Gastrocnemius medialis (tissue), 4 donors: ENCODE data around the gene FRMPD4. TPM values are rescaled to one million over a fixed set of nuclear protein-coding genes. Genes with fewer than 3 reads are reported as not detected.

ENCODE experiments used
- ATAC-seq, 2 donors: fragments of 150-250 bp; one replicate each; pipeline ENCODE4 v1.9.1; 2016
- DNase-seq, 2 donors: peaks; one replicate each; pipeline ENCODE4 v3.0.0-alpha.2; 2019
- H3K27ac ChIP-seq, 4 donors: fragments of 200-600 bp; sonication (generic); 1 replicate in 1 of 4; 2 replicates in 3 of 4; pipeline ENCODE4 v1.5.1; 2016 to 2018; ENCODE audit warnings: mild to moderate bottlenecking in 2 of 4, moderate library complexity in 1 of 4
- H3K27me3 ChIP-seq, 3 donors: fragments of 200-600 bp; sonication (generic) in 2 of 3; 1 replicate in 1 of 3; 2 replicates in 2 of 3; pipeline versions ENCODE4 v1.5.1 to v1.6.0; 2016 to 2019; ENCODE audit warnings: mild to moderate bottlenecking in 1 of 3, moderate library complexity in 1 of 3
- H3K36me3 ChIP-seq, 2 donors: fragments of 200-600 bp; sonication (generic) in 1 of 2; one replicate each; pipeline ENCODE4 v1.5.1; 2017 to 2018
- H3K4me1 ChIP-seq, 2 donors: fragments of 200-600 bp; sonication (generic) in 1 of 2; one replicate each; pipeline ENCODE4 v1.5.1; 2016 to 2017; ENCODE audit warnings: mild to moderate bottlenecking in 2 of 2
- H3K4me3 ChIP-seq, 4 donors: fragments of 200-600 bp; sonication (generic) in 3 of 4; 1 replicate in 1 of 4; 2 replicates in 3 of 4; pipeline ENCODE4 v1.5.1; 2016 to 2019; ENCODE audit warnings: mild to moderate bottlenecking in 2 of 4
- H3K9me3 ChIP-seq, 3 donors: fragments of 200-600 bp; sonication (generic) in 2 of 3; 1 replicate in 1 of 3; 2 replicates in 2 of 3; pipeline ENCODE4 v1.5.1; 2016 to 2019
- POLR2A ChIP-seq, 2 donors: fragments of 450-650 bp; IDR thresholded peaks; one replicate each; pipeline ENCODE4 v1.6.1; 2017; ENCODE audit warnings: antibody characterized with exemption in 2 of 2, mild to moderate bottlenecking in 2 of 2, moderate library complexity in 2 of 2
- in situ Hi-C, 4 donors: fragments of 200-750 bp; cut with MboI; loops; one replicate each; pipeline versions ENCODE4 v1.15.0 to v1.8.0; 2017; ENCODE audit warnings: low sequenced_read_pairs in 4 of 4
- intact Hi-C: fragments of 100-400 bp; cut with DNase I; formaldehyde crosslinking; loops from one replicate; pipeline ENCODE4 v1.15.1; 2023; ENCODE audit warnings: low total_unique reads
- total RNA-seq, 4 donors: library from RNA; depleted of rRNA; stranded (reverse); fragments of >200 nt; gene quantifications; one replicate each; pipeline versions ENCODE4 v1.1.0 to v1.2.3, GENCODE V29; 2016
- TF ChIP-seq, protein P1 (sequence below), 5 experiments: fragments of 450-650 bp in 3 of 5; fragments of 200-600 bp in 2 of 5; sonication (generic) in 2 of 5; IDR thresholded peaks in 4 of 5; conservative IDR thresholded peaks in 1 of 5; 1 replicate in 4 of 5; 2 replicates in 1 of 5; pipeline ENCODE4 v1.5.1; 2016 to 2019; ENCODE audit warnings: antibody characterized with exemption in 5 of 5, mild to moderate bottlenecking in 3 of 5, moderate library complexity in 3 of 5

Gene FRMPD4
- total RNA-seq, 4 donors from 2014 or later: 0.02 TPM; not detected in 3

DNA sequence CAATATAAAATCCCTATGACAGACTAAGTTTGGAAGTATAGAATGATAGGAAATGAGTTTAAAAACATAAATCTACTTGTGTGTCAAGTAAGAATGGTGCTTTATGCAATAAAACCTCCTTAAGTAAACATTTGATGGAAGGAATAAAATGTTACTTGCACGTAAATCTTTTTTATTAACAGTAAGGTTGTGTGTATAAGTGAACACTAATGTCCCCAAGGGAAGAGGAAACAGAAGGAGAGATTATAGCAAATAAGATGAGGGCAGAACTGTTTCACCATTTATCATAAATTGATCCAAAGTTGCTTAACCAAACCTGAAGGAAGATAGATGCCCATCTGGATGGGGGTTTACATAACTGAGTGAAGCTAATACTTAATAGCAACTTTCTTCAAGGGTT, 86.8 kb downstream of the FRMPD4 start:
- DNase-seq: no peak
- H3K4me1 ChIP-seq: no peaks in the 10 kb centered on the region
- no peak for ATAC-seq
- no peak for TF ChIP-seq POLR2A (IDR thresholded peaks at IDR 0.05)
- TF ChIP-seq, protein P1, sequence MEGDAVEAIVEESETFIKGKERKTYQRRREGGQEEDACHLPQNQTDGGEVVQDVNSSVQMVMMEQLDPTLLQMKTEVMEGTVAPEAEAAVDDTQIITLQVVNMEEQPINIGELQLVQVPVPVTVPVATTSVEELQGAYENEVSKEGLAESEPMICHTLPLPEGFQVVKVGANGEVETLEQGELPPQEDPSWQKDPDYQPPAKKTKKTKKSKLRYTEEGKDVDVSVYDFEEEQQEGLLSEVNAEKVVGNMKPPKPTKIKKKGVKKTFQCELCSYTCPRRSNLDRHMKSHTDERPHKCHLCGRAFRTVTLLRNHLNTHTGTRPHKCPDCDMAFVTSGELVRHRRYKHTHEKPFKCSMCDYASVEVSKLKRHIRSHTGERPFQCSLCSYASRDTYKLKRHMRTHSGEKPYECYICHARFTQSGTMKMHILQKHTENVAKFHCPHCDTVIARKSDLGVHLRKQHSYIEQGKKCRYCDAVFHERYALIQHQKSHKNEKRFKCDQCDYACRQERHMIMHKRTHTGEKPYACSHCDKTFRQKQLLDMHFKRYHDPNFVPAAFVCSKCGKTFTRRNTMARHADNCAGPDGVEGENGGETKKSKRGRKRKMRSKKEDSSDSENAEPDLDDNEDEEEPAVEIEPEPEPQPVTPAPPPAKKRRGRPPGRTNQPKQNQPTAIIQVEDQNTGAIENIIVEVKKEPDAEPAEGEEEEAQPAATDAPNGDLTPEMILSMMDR (IDR thresholded peaks at IDR 0.05 in 4 of 5, conservative IDR thresholded peaks at IDR 0.05 in 1 of 5): no peak
- intact Hi-C loops (no loop called here), in situ Hi-C loops (no loop called here)
- no peak overlapping the region for H3K4me3 ChIP-seq
- no peaks in the 10 kb centered on the region for H3K9me3 ChIP-seq
- no peak overlapping the region for H3K27ac ChIP-seq
- H3K27me3 ChIP-seq: no peaks in the 10 kb centered on the region
- H3K36me3 ChIP-seq: no peaks in the 10 kb centered on the region

DNA sequence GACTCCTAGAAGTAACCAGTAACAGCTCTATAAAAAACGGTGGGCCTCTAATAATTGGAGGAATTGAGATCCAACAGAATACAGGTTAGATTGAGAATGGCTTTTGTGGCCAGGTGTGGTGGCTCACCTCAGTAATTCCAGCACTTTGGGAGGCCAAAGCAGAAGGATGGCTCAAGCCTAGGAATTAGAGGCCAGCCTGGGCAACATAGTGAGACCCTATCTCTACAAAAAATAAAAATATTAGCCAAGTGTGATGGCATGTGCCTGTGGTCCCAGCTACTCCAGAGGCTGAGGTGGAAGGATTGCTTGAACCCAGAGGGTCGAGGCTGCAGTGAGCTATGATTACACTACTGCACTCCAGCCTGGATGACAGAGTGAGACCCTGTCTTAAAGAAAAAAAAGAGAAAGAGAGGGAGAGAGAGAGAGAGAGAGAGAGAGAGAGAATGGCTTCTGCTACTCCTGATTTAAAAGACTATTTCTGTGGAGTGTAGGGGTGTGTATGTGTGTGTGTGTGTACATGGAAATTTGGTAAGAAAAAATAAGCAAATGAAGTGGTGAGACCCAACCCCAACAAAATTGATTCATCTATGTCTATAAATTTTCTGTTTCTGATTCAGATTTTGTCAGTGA, 89.3 kb downstream of the FRMPD4 start:
- Histone ChIP-seq H3K27me3 (no peaks in the 10 kb centered on the region), H3K27ac (no peak overlapping the region), H3K4me3 (no peak overlapping the region), H3K36me3 (no peaks in the 10 kb centered on the region), H3K9me3 (no peaks in the 10 kb centered on the region), H3K4me1 (no peaks in the 10 kb centered on the region)
- intact Hi-C loops (no loop called here), in situ Hi-C loops (no loop called here)
- ATAC-seq (no peak), DNase-seq (no peak)
- no peak for TF ChIP-seq POLR2A (IDR thresholded peaks at IDR 0.05)
- TF ChIP-seq, protein P1 (IDR thresholded peaks at IDR 0.05 in 4 of 5, conservative IDR thresholded peaks at IDR 0.05 in 1 of 5): no peak

DNA sequence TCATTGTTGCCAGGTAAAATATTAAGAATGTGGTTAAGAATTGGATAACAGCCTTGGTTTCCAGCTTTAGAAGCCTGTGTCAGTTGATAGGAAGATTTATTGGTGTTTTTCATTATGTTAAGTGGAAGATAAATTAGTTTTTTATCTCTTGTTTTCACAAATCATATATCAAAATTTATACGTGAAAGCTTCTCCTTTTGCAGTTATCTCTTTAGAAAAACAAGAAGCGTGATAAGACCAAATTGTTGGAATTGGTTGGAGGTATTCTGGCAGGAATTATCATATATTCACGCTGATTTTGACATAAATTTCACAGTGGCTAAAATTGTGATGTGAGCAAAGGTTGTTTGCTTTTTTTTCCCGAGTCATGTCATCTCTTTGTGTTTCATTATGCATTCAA, 90.6 kb downstream of the FRMPD4 start:
- intact Hi-C loops: no loop called here
- H3K27ac ChIP-seq: no peak overlapping the region
- no peak for ATAC-seq
- H3K36me3 ChIP-seq: no peaks in the 10 kb centered on the region
- DNase-seq: no peak
- in situ Hi-C loops: no loop called here
- H3K27me3 ChIP-seq: no peaks in the 10 kb centered on the region
- no peaks in the 10 kb centered on the region for H3K4me1 ChIP-seq
- TF ChIP-seq POLR2A (IDR thresholded peaks at IDR 0.05): no peak
- TF ChIP-seq, protein P1 (IDR thresholded peaks at IDR 0.05 in 4 of 5, conservative IDR thresholded peaks at IDR 0.05 in 1 of 5): no peak
- no peaks in the 10 kb centered on the region for H3K9me3 ChIP-seq
- no peak overlapping the region for H3K4me3 ChIP-seq

DNA sequence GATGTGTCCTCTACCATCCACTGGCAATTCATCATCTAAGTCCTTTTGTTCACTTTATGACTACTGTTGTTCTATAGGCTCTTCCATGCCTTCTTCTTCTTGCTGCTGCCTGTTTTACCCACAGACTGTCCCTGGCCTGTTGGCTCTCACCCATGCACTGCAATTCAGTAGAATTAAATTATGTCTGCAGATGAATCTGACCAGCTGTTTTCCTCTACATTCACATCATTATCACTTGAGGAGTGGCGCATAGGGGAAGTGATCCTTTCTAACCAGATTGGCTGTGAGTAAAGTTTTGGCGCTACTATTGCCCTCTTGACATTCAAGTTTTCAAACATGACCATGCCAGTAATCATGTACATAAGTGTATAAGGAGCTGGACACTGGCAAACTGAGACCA, 91.7 kb downstream of the FRMPD4 start:
- H3K27me3 ChIP-seq: no peaks in the 10 kb centered on the region
- intact Hi-C loops: no loop called here

More for the DNA sequence above, 91.7 kb downstream of the FRMPD4 start:
- TF ChIP-seq POLR2A (IDR thresholded peaks at IDR 0.05): no peak
- TF ChIP-seq, protein P1 (IDR thresholded peaks at IDR 0.05 in 4 of 5, conservative IDR thresholded peaks at IDR 0.05 in 1 of 5): no peak
- DNase-seq (no peak), ATAC-seq (no peak)
- no peaks in the 10 kb centered on the region for H3K9me3 ChIP-seq
- no peaks in the 10 kb centered on the region for H3K36me3 ChIP-seq
- in situ Hi-C loops: no loop called here
- H3K4me3 ChIP-seq: no peak overlapping the region
- H3K4me1 ChIP-seq: no peaks in the 10 kb centered on the region
- H3K27ac ChIP-seq: no peak overlapping the region
